ENCODE results near the gene LRBA. TPM values are rescaled to one million over a fixed set of nuclear protein-coding genes. Genes with fewer than 3 reads are reported as not detected.
"Not testable (repeated sequence)": the region's sequence is repeated elsewhere in the genome, so short reads cannot be mapped to it uniquely, and the experiment has no call there.

Gene LRBA
- total RNA-seq, 2 experiments from 2014 or later = 53.7 to 54.6 TPM

DNA sequence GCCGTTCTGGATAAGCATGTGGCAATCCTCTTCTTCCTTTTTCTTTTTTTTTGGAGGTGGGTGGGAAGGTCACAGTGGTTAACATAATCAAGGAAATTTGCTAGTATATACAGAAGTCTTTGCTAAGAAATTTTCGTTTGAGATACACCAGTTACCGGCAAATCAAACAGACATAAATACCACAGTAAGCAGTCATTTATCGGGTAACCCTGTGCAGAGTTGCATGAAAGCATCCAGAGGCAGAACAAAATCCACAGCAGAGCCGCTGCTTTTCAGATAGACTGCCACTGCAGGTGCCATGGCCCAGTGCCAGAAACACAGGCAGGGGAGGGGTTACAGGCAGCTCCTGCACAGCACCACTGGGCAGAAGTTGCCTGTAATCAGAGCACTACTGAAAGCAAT is 612.2 kb downstream of the LRBA start:
- Mint-ChIP-seq H3K36me3 (ENCODE audit: low read depth) (peaks cover 24% of the 10 kb centered on the region), H3K27me3 (ENCODE audit: low read depth) (no peaks in the 10 kb centered on the region), H3K4me1 (ENCODE audit: low read depth) (no peaks in the 10 kb centered on the region), H3K27ac (no peak overlapping the region), H3K4me3 (no peak overlapping the region), H3K9me3 (no peaks in the 10 kb centered on the region)
- intact Hi-C loops (cut with micrococcal nuclease) = no loop called here
- peak; percentile 23 for DNase-seq
- CTCF ChIA-PET = no interaction called here

DNA sequence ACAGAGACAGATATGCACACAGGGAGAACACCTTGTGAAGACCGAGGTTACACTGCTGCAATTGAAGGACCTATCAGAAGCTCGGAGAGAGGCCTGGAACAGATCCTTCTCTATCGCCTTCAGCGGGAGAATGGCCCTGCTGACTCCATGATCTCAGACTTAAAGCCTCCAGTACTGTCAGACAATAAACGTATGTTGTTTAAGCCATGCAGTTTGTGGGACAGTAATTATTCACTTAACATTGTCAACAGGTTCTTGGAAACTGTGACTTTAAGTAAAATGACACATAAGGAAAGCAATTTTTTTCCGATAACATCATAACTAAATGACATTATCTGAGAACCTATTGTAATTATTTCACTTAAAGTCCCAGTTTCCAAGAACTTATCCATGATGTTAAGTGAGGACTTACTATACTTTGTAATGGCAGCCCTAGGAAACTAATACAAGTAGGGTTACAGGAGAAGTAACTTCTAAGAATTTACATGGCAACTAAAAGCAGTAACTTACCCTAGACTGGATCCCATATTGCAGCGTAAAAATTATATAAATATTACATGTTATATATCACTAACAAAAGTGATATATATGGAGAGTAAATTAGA is 613.9 kb downstream of the LRBA start:
- Mint-ChIP-seq H3K4me3 (no peak overlapping the region), H3K4me1 (ENCODE audit: low read depth) (peaks cover 2% of the 10 kb centered on the region), H3K36me3 (ENCODE audit: low read depth) (peaks cover 18% of the 10 kb centered on the region), H3K9me3 (no peaks in the 10 kb centered on the region), H3K27ac (no peak overlapping the region), H3K27me3 (ENCODE audit: low read depth) (no peaks in the 10 kb centered on the region)
- no peak for DNase-seq
- intact Hi-C loops (cut with micrococcal nuclease) = no loop called here
- CTCF ChIA-PET = no interaction called here

DNA sequence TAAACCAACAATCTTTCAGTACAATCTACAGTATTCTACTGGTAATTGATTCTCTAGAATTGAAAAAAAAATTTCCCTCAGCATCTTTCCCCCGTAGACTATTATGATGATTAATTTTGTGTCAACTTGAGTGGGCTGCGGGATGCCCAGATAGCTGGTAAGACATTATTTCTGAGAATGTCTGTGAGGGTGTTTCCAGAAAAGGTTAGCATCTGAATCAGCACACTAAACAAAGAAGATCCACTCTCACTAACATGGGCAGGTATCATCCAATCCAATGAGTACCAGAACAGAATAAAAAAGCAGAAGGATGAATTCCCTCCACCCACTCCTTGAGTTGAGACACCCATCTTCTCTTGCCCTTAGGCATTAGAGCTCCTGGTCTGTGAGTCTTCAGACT is 619.2 kb downstream of the LRBA start:
- CTCF ChIA-PET = no interaction called here
- Mint-ChIP-seq H3K27me3 (ENCODE audit: low read depth) (no peaks in the 10 kb centered on the region), H3K36me3 (ENCODE audit: low read depth) (peaks cover 33% of the 10 kb centered on the region), H3K9me3 (peaks cover 9% of the 10 kb centered on the region), H3K27ac (no peak overlapping the region), H3K4me1 (ENCODE audit: low read depth) (peaks cover 5% of the 10 kb centered on the region), H3K4me3 (no peak overlapping the region)
- intact Hi-C loops (cut with micrococcal nuclease) = no loop called here
- peak; percentile 6 for DNase-seq

DNA sequence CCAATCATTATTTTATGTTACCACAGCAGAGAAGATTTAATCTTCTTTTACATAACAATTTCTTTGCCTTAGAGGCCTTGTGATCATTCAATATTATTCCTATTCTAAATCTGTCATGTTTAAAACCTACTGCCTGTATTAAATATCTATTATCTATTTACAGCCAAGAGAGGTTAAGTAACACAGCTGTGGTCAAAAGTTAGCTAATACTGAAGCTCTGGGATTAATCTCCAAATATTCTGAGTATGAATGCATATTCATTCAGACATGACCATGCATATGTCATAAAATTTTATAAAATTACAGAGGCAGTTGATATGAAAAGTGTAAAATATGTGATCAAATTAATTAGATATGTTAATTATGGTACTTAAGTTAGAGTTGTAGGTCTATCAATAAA is 621.0 kb downstream of the LRBA start:
- H3K27ac Mint-ChIP-seq = no peak overlapping the region
- intact Hi-C loops (cut with micrococcal nuclease) = no loop called here
- DNase-seq = no peak
- CTCF ChIA-PET = no interaction called here
- no peaks in the 10 kb centered on the region for H3K27me3 Mint-ChIP-seq (ENCODE audit: low read depth)
- H3K36me3 Mint-ChIP-seq (ENCODE audit: low read depth) = peaks cover 34% of the 10 kb centered on the region
- H3K4me3 Mint-ChIP-seq = no peak overlapping the region
- H3K9me3 Mint-ChIP-seq = peaks cover 9% of the 10 kb centered on the region
- H3K4me1 Mint-ChIP-seq (ENCODE audit: low read depth) = peaks cover 5% of the 10 kb centered on the region

DNA sequence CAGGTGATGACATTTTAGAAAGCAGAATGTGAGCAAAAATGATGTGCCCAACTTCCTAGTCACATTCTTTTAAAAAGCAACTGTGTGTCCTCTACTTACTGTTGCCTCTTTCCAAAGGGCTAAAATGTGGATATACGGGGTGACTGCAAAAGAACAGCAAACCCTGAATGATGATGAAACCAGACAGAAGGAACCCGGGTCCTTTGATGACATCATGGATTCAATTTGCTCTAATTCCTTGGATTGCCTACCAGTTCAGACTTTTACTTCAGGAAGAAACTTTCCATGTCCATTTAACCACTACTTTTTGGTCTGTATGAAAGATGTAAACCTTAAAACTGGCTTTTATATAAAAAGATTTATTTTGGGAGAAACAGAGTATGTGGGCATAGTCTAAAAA is 624.0 kb downstream of the LRBA start:
- H3K27ac Mint-ChIP-seq = no peak overlapping the region
- H3K36me3 Mint-ChIP-seq (ENCODE audit: low read depth) = peaks cover 34% of the 10 kb centered on the region
- H3K4me1 Mint-ChIP-seq (ENCODE audit: low read depth) = peaks cover 2% of the 10 kb centered on the region
- peaks cover 14% of the 10 kb centered on the region for H3K9me3 Mint-ChIP-seq
- CTCF ChIA-PET = no interaction called here
- H3K4me3 Mint-ChIP-seq = no peak overlapping the region
- H3K27me3 Mint-ChIP-seq (ENCODE audit: low read depth) = no peaks in the 10 kb centered on the region
- no peak for DNase-seq
- intact Hi-C loops (cut with micrococcal nuclease) = no loop called here

DNA sequence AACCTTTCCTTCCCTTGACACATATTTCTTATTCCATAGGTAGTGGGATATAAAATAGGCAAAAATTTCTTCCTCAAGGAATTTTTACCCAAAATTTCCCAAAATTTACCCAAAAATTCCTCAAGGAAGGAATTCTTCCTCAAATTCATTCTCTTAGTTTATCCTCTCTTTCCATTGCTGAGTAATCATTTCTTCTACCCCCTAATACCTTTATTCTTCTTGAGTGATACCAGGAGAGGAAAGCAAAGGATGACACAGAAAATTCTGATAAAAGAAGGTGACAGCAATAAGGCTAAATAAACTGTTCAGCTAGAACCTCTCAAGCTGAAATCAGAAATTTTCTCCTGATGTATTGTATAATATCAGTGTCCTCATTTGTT is 624.6 kb downstream of the LRBA start:
- peaks cover 14% of the 10 kb centered on the region for H3K9me3 Mint-ChIP-seq
- H3K4me1 Mint-ChIP-seq (ENCODE audit: low read depth) = no peaks in the 10 kb centered on the region
- H3K27me3 Mint-ChIP-seq (ENCODE audit: low read depth) = no peaks in the 10 kb centered on the region
- intact Hi-C loops (cut with micrococcal nuclease) = no loop called here
- H3K36me3 Mint-ChIP-seq (ENCODE audit: low read depth) = peaks cover 34% of the 10 kb centered on the region
- H3K4me3 Mint-ChIP-seq = no peak overlapping the region
- no peak for DNase-seq
- no peak overlapping the region for H3K27ac Mint-ChIP-seq
- CTCF ChIA-PET = no interaction called here

DNA sequence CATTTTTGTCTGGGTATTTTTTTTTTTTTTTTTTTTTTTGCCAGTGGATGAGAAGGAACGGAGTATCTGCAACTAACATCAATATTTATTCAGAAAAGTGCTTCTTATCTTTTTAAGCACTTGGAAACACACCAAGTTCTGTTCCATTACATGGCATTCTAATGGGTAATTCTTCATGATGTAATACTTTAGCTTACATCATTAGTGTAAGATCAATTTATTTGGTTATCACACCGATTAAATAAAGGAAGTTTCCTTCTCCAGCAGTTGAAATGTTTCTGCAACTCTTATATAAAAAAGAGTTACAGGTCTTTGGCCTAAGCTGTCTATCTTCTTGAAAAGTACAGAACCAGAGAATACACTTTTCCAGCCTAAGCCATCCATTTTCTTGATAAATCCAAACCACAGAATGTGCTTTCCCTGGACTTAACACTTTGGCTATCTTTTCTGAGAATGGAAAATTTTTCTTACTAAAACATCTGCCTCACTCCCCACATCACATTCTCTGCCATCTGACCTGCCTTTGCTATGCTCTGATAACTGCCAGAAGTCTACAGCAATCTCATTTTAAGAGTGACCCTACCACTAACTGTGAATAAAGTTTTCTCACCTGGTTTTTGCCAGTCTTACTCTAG is 625.1 kb downstream of the LRBA start:
- Mint-ChIP-seq H3K9me3 (peaks cover 11% of the 10 kb centered on the region), H3K4me1 (ENCODE audit: low read depth) (no peaks in the 10 kb centered on the region), H3K27me3 (ENCODE audit: low read depth) (no peaks in the 10 kb centered on the region), H3K36me3 (ENCODE audit: low read depth) (peaks cover 31% of the 10 kb centered on the region), H3K27ac (no peak overlapping the region), H3K4me3 (no peak overlapping the region)
- DNase-seq = no peak
- CTCF ChIA-PET = no interaction called here
- intact Hi-C loops (cut with micrococcal nuclease) = no loop called here

DNA sequence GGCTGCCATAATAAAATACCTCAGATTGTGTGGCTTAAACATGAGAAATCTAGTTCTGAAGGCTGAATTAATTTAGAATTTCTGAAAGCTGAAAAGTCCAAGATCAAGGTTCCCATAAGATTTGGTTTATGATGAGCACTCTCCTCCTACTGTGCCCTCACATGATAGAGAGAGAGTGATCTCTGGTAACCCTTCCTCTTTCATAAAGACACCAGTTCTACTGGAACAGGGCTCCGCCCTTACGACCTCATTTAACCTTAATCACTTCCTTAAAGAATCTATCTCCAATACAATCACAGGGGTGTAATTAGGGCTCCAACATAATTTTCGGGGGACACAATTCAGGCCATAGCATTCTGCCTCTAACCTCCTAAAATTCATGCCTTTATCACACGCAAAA is 627.1 kb downstream of the LRBA start:
- DNase-seq = no peak
- CTCF ChIA-PET = no interaction called here
- H3K9me3 Mint-ChIP-seq = peaks cover 11% of the 10 kb centered on the region
- no peaks in the 10 kb centered on the region for H3K4me1 Mint-ChIP-seq (ENCODE audit: low read depth)
- H3K27me3 Mint-ChIP-seq (ENCODE audit: low read depth) = no peaks in the 10 kb centered on the region
- H3K36me3 Mint-ChIP-seq (ENCODE audit: low read depth) = peaks cover 26% of the 10 kb centered on the region
- intact Hi-C loops (cut with micrococcal nuclease) = no loop called here
- no peak overlapping the region for H3K4me3 Mint-ChIP-seq
- no peak overlapping the region for H3K27ac Mint-ChIP-seq

DNA sequence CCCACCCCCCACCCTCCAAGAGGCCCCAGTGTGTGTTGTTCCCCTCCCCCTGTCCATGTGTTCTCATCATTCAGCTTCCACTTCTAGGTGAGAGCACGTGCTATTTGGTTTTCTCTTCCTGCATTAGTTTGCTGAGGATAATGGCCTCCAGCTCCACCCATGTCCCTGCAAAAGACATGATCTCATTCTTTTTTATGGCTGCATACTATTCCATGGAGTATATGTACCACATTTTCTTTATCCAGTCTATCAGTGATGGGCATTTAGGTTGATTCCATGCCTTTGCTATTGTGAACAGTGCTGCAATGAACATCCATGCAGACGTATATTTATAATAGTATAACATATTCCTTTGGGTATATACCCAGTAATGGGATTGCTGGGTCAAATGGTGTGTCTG is 628.7 kb downstream of the LRBA start:
- H3K27me3 Mint-ChIP-seq (ENCODE audit: low read depth); intact Hi-C loops (cut with micrococcal nuclease); H3K4me3 Mint-ChIP-seq; DNase-seq; CTCF ChIA-PET; H3K27ac Mint-ChIP-seq; H3K4me1 Mint-ChIP-seq (ENCODE audit: low read depth); H3K9me3 Mint-ChIP-seq: not testable (repeated sequence)
- H3K36me3 Mint-ChIP-seq (ENCODE audit: low read depth) = peaks cover 17% of the 10 kb centered on the region

DNA sequence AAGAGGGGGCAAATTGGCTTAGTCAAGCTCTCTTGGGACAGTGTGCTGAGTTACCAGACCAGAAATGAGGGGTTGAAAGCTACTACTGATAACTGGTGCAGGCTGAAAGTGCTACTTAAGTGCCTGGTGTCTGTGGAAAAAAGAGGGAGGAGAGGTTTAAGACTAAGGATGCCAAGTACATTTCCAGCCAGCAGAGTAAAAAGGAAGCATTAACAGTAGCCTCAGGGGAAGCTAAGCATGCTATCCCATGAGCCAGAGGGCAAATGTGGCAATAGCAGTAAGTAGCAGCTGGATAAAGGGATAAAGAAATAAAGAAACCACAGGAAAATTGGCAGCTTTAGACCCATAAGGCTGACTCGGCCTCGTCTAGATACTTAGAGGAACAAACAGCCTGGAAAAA is 629.5 kb downstream of the LRBA start:
- CTCF ChIA-PET = no interaction called here

DNA sequence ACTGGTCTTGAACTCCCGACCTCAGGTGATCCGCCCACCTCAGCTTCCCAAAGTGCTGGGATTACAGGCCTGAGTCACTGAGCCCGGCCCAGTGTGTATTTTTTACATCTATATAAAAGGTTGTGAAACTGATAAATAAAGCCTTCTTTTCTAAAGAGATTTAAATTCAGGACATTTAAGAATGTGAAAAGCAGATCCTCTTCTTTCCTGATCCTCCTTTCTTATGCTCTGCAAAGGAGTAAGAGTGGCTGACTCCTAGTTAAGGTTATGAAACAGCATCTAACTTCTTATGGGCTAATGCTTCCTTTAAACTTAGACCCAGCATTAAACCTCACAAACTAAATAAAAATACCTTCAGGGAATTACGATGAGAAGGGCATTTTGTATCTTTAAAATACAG is 630.8 kb downstream of the LRBA start:
- intact Hi-C loops (cut with micrococcal nuclease) = no loop called here
- Mint-ChIP-seq H3K27me3 (ENCODE audit: low read depth) (no peaks in the 10 kb centered on the region), H3K36me3 (ENCODE audit: low read depth) (peaks cover 11% of the 10 kb centered on the region), H3K9me3 (peaks cover 5% of the 10 kb centered on the region), H3K27ac (no peak overlapping the region), H3K4me1 (ENCODE audit: low read depth) (no peaks in the 10 kb centered on the region), H3K4me3 (no peak overlapping the region)
- DNase-seq = no peak
- CTCF ChIA-PET = no interaction called here

More for the DNA sequence above, 629.5 kb downstream of the LRBA start:
- intact Hi-C loops (cut with micrococcal nuclease) = no loop called here
- H3K27me3 Mint-ChIP-seq (ENCODE audit: low read depth) = no peaks in the 10 kb centered on the region
- no peak overlapping the region for H3K4me3 Mint-ChIP-seq
- peaks cover 5% of the 10 kb centered on the region for H3K9me3 Mint-ChIP-seq
- H3K4me1 Mint-ChIP-seq (ENCODE audit: low read depth) = no peaks in the 10 kb centered on the region
- no peak for DNase-seq
- no peak overlapping the region for H3K27ac Mint-ChIP-seq
- H3K36me3 Mint-ChIP-seq (ENCODE audit: low read depth) = peaks cover 14% of the 10 kb centered on the region

DNA sequence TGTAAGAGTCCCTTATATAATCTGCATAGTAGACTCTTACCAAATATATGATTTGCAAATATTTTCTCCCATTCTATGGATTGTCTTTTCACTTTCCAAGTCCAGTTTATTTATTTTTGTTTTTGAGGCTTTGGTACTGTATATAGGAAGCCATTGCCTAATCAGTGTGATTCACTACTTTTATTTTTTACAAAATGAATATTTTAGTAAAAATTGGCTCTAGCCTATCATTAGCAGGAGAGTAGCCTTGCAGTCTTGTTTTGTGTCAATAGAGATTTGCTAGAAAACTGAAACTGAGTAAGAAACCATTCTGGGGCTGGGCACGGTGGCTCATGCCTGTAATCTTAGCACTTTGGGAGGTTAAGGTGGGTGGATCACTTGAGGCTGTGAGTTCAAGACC is 633.1 kb downstream of the LRBA start:
- CTCF ChIA-PET = no interaction called here
- Mint-ChIP-seq H3K4me1 (ENCODE audit: low read depth) (no peaks in the 10 kb centered on the region), H3K4me3 (no peak overlapping the region), H3K27ac (no peak overlapping the region), H3K36me3 (ENCODE audit: low read depth) (peaks cover 14% of the 10 kb centered on the region), H3K27me3 (ENCODE audit: low read depth) (no peaks in the 10 kb centered on the region), H3K9me3 (peaks cover 2% of the 10 kb centered on the region)
- no peak for DNase-seq
- intact Hi-C loops (cut with micrococcal nuclease) = no loop called here

DNA sequence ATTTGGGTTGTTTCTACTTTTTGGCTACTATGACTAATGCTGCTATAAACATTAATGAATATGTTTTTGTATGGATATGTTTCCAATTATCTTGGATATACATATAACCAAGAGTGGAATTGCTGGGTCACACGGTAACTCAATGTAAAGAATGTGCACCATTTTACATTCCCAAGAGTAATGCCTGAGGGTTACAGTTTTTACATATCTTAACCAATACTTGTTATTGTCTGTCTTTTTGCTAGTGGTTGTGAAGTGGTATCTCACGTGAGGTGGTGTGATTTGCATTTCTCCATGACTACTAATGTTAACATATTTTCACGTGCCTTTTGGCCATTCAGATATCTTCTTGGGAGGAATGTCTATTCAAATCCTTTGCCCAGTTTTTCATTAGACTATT is 633.5 kb downstream of the LRBA start:
- peaks cover 2% of the 10 kb centered on the region for H3K9me3 Mint-ChIP-seq
- no peaks in the 10 kb centered on the region for H3K27me3 Mint-ChIP-seq (ENCODE audit: low read depth)
- DNase-seq = no peak
- H3K36me3 Mint-ChIP-seq (ENCODE audit: low read depth) = peaks cover 13% of the 10 kb centered on the region
- H3K27ac Mint-ChIP-seq = no peak overlapping the region
- CTCF ChIA-PET = no interaction called here
- no peak overlapping the region for H3K4me3 Mint-ChIP-seq
- intact Hi-C loops (cut with micrococcal nuclease) = no loop called here
- H3K4me1 Mint-ChIP-seq (ENCODE audit: low read depth) = no peaks in the 10 kb centered on the region

All from activated naive CD4-positive, alpha-beta T cell treated with anti-CD3 and anti-CD28 coated beads for 36 hours (primary cell).